ENCODE results near the gene C17orf50.

The C17orf50 gene

DNA sequence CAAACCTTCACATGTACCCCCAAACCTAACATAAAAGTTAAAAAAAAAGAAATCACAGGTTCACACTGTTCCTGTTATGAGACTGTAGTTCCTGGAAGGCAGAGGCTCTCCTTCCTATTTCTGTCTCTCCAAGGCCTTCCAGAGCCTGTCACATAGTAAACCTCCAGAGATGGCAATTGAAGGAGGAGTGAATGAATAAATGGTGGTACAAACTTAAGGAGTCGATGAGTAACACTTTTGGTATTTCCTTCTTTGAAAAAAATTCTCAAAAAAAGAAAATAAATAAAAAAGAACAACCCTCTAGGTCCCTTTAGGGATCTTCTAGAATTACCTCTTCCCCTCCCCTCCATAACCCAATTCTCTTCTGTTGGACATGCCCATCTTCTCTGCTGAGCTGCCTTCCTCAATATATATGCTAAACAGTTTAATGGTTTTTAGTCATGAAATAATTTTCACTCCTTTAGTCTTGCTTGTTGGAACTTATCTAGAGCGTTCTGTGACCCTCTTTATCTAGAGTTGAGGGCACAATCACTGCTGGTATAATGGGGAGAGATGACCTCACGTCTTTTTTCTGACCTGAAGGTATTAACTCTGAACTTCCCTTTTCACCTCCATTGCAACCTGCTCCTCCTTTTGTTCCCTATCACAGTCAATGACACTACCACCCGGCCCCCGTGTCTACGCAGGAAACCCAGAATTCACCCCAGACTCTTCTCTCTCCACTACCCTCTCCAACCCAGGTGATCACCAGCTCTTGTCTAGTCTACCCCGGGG lies 46.9 kb downstream of the C17orf50 start:
- DNase-seq (ENCODE audit: low read depth): no peak
- in situ Hi-C loops (cut with HindIII; ENCODE audit: low sequenced_read_pairs): no loop called here
- TF ChIP-seq CTCF (IDR thresholded peaks at IDR 0.05; ENCODE audit: low read depth, low read length, missing control alignments): no peak
- H3K4me3 ChIP-seq (ENCODE audit: low read depth, low read length): no peak overlapping the region

DNA sequence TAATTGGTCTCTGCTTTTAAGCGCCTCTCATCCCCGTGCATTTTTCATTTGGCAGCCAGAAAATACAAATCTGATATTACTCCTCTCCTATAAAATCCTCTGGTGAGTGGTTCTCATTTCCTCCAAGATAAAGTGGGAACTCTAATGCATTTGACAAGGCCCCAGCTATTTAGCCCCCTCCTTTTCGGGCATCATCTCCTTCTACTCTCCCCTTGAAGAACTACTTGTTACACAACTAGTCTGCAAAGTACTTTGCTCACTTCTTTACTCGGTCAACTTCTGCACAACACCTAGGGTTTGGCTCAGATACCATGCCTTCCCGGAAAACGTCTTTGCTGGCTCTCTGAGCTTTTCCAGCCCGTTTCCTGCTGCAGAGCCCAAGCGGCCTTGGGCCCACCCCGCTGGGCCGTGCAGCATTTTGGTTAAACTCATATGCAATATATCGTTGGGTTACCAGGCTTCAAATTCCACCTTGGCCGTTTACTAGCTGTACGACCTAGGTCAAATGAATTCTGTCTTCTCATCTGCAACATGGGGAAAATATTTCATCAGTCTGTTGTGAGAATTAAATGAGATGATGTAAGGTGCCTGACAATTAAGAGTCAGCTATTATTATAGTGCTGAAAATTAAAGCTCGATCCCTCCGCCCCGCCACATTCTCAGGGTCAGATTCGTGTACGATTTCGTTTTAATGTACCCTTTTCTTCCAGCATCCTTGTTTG lies 47.7 kb downstream of the C17orf50 start:
- in situ Hi-C loops (cut with HindIII; ENCODE audit: low sequenced_read_pairs): no loop called here
- no peak for DNase-seq (ENCODE audit: low read depth)
- peak overlapping the region; percentile 95 for H3K4me3 ChIP-seq (ENCODE audit: low read depth, low read length)
- no peak for TF ChIP-seq CTCF (IDR thresholded peaks at IDR 0.05; ENCODE audit: low read depth, low read length, missing control alignments)

DNA sequence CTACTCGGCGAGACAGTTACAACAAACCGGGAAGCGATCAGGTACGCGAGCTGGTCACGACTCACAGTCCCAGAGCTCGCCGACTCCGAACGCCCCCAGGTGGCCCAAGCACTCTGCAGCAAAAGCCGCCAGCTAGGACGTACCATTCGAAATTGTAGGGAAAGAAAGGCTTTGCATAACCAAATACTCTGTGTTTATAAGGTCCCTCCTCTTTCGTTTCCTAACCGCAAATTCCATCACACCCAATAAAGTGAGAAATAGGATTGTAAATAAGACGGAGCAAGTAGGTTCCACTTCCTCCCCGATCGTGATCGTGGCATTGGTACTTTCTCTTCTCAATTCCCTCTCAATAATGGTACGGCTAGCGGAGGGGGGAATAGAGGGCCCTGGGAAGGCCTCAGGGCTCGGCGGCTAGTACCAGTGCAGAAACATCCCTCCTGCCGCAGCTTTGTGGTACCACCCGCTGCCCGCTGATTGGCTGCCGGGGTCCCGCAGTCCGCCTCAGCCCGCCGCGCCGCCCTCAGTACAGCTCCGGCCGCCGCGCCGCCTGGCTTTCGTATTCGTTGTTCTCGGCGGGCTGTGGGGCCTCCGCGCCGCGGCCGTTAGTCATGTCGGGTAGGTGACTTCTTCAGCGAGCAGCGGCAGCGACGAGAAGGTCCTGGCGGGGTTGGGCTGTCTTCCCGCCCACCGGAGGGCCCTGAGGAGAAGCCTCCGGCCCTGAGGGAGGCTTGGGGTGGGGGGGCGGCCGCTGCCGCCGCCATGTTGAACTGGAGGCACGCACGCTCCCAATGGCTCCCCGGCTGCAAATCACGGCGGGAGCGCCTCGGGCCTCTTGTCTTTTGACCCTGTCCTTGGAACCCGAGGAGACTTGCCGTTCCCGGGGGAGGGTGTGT lies 48.5 kb downstream of the C17orf50 start, which contains the start of gene TAF15:
TSS of gene TAF15 (plus strand) at position 523 of the 893 bp plus-strand sequence. CDS start at position 609, 86 bp downstream.
- H3K4me3 ChIP-seq (ENCODE audit: low read depth, low read length): peak within 1 kb of the TSS; percentile 95
- in situ Hi-C loops (cut with HindIII; ENCODE audit: low sequenced_read_pairs): no loop called here
- peak; percentile 96 for DNase-seq (ENCODE audit: low read depth)
- TF ChIP-seq CTCF (IDR thresholded peaks at IDR 0.05; ENCODE audit: low read depth, low read length, missing control alignments): peak; percentile 80

DNA sequence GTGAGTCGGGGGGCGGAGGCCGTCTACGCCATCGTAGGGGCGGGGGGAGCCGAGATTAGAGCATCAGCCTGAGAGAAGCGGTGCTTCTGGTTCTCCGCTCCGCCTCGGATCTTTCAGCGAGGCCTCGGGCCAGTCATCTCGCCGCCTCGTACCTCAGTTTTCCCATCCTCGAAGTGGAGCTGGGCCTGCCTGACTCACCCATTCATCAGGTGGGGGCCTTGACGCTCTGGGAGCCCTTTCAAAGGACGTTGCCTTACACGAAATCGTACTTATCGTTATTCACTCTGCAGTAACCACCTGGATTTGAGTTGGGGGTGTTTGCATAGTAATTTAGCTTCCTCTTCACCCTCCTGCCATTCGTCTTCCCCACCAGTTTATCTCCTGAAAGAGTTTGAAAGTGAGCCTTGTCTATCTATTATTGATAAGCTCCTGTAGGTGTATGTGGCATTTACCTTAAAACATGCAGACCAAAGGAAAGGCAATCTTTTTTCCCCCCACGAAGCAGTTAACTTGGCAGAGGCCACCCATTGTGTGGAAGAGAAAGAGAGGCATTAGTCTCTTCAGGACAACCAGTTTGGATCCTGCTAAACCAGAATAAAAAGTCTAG lies 49.3 kb downstream of the C17orf50 start:
- peak overlapping the region; percentile 95 for H3K4me3 ChIP-seq (ENCODE audit: low read depth, low read length)
- in situ Hi-C loops (cut with HindIII; ENCODE audit: low sequenced_read_pairs): no loop called here
- DNase-seq (ENCODE audit: low read depth): no peak
- TF ChIP-seq CTCF (IDR thresholded peaks at IDR 0.05; ENCODE audit: low read depth, low read length, missing control alignments): no peak

- in situ Hi-C loops (cut with HindIII; ENCODE audit: low sequenced_read_pairs): no loop called here
- H3K4me3 ChIP-seq (ENCODE audit: low read depth, low read length): no peak overlapping the region
- DNase-seq (ENCODE audit: low read depth): no peak
- no peak for TF ChIP-seq CTCF (IDR thresholded peaks at IDR 0.05; ENCODE audit: low read depth, low read length, missing control alignments)
Observed at GRCh38 chr17:35811759-35812158, 51.1 kb downstream of the C17orf50 start.

GRCh38 chr17:35812456-35812855 lies 51.8 kb downstream of the C17orf50 start:
- in situ Hi-C loops (cut with HindIII; ENCODE audit: low sequenced_read_pairs): no loop called here
- H3K4me3 ChIP-seq (ENCODE audit: low read depth, low read length): no peak overlapping the region
- no peak for DNase-seq (ENCODE audit: low read depth)
- TF ChIP-seq CTCF (IDR thresholded peaks at IDR 0.05; ENCODE audit: low read depth, low read length, missing control alignments): no peak
